Stimulated activated CD4-positive, alpha-beta T cell treated with anti-CD3 and anti-CD28 coated beads, TNF-alpha, amount 100 ng/mL, for 1 hour (primary cell): ENCODE results near the gene RNPS1.

ENCODE experiments used
- DNase-seq, 3 donors: peaks; one replicate each; pipeline ENCODE4 v3.0.0-alpha.2; 2020; ENCODE audit warnings: low read depth in 3 of 3, low spot score in 1 of 3

Gene RNPS1, protein sequence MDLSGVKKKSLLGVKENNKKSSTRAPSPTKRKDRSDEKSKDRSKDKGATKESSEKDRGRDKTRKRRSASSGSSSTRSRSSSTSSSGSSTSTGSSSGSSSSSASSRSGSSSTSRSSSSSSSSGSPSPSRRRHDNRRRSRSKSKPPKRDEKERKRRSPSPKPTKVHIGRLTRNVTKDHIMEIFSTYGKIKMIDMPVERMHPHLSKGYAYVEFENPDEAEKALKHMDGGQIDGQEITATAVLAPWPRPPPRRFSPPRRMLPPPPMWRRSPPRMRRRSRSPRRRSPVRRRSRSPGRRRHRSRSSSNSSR

DNA sequence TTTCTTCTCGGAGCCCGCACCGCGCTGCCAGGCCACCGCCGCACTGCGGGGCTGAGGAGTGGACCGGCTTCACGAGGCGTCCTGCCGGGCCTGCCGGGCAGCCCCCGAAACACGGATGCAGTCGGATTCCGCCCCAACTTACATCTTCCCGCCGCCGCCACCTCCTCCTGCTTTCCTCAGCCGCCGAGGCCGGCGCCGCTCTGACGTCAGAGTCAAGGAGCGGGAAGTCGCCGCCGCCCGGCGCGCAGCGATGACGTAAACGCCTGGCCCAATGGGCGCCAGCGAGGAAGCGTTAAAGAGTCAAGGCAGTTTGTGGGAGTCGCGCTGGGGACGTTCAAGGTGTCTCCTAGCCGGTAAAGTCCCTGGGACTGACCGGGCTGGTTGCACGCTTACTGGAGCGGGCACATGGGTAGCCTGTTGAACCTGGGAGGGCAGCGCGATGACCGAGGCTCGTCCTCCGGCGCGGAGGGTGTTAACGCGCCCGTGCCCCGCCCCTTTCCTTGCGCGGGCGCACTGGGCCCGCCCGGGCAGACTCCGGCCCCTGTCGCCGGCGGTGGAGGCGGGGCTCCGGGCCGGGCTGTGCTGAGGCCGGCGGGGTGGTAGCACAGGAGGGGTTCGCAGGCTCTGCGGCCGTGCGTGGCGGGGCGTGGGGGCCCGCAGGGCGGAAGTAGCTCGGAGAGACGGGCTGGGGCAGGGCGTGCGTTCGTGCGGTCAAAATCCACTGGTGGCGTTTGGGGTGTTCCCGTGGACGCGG, at the start of gene RNPS1:
TSS of gene RNPS1 (minus strand) at position 214 of the 754 bp plus-strand sequence. CDS start 3,483 bp downstream, outside the sequence.
- peak; percentile 84 to 93 (median 87) for DNase-seq

DNA sequence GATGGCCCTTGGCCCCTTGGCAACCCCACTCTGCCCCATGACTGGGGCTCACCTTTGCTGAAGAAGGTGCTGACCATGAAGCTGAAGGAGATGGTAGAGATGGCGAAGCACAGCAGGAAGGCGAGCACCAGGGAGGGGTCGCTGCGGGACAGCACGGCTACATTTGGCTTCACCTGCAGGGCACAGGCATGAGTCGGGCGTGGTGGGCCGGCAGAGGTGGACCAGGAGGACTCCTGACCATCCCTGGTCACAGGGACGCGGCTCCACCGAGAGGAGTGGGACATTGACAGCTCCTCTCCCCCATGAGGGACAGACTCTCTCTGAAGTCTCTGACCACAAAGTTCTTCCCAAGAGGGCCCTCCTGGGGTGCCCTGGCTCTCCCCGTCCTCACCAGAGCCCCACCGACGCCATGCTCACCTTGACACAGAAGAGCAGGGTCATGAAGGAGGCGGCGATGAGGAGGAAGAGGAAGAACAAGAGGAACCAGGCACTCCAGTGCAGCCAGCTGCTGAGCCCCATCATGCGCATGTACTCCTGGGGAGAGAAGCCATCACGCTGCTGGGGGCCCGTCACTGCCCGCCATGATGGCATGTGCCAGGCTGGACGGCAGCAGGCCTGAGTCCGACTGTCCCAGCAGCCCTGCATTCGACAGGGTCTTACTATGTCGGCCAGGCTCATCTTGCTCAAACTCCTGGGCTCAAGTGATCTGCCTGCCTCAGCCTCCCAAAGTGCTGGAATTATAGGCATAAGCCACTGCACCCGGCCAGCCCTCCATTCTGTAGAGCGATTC, 49.5 kb upstream of the RNPS1 start:
- no peak for DNase-seq

- no peak for DNase-seq
Measured at GRCh38 chr16:2308089-2308962, 40.4 kb upstream of the RNPS1 start.

GRCh38 chr16:2299915-2300192, 31.9 kb upstream of the RNPS1 start:
- no peak for DNase-seq

- no peak for DNase-seq
Measured at GRCh38 chr16:2299121-2299914, 31.4 kb upstream of the RNPS1 start.

DNA sequence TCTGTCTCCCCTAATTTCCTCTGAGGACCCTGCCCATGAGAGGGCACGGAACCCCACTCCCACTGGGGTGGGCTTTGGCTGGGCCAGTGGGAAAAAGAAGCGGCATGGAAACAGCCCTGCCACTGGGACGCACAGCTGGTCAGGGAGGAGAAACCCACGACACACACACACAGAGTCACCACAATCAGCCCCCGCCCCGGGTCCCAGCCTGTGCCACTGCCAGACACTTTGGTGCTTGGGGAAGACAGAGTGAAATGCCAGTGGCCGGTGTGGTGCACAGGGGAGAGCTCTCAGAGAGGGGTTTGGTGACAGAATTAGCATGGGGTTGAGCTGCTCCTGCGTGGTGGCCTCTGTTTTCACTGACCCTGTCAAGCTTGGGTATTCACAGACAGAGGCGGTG, 30.7 kb upstream of the RNPS1 start:
- DNase-seq = no peak

DNA sequence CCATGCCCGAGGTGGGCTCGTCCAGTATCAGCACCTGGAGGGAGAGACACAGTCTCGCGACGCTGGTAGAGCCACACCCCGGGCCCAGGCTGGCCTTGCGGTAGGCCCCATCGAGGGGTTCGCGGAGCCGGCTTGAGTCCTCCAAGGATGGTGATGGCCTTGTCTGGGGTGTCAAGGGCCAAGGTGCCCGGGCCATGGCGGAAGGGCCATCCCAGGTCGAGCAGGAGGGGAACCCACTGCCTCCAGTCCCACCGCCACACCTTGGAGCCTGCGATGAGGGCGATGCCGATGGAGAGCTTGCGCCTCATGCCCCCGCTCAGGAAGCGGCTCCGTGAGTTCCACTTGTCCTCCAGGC, 29.6 kb upstream of the RNPS1 start:
- DNase-seq = no peak

- no peak for DNase-seq
Measured at GRCh38 chr16:2296661-2297505, 29.0 kb upstream of the RNPS1 start.

- no peak for DNase-seq
Measured at GRCh38 chr16:2295056-2295798, 27.3 kb upstream of the RNPS1 start.

GRCh38 chr16:2292221-2292620, 24.3 kb upstream of the RNPS1 start:
- no peak for DNase-seq

GRCh38 chr16:2289282-2289681, 21.4 kb upstream of the RNPS1 start:
- DNase-seq = no peak

DNA sequence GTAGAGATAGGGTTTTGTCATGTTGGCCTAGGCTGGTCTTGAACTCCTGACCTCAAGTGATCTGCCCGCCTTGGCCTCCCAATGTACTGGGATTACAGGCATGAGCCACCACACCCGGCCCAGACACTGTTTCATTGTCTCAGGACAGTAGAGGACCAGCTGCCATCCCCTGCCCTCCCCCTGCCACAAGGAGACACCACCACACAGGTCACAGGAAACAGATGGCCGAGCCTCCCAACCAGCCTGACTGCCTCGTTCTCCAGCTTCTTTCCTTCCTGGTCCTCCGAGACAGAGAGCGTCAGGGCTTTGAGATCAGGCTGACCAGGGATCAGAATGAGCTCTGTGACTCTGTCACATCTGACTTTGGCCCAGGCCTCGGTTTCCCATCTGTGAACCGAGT, 20.8 kb upstream of the RNPS1 start:
- no peak for DNase-seq

- no peak for DNase-seq
Measured at GRCh38 chr16:2287916-2288547, 20.1 kb upstream of the RNPS1 start.

DNA sequence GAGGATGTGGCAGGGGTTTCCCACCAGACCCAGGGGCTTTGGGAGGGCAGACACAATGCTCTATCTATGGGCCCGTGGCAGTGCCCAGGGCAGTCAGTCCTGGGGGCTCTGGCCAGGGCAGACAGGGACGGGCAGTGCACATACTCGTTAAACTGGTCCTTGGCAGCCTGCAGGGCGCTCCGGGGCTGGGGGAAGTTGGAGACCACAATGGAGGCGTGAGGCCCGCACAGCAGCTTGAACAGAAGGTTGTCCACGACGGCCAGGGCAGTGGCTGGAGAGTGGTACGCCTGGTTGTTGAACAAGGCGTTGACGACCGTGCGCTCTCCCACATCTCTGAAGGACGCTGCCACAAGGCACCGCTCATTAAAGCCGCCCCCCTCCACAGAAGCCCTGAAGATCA, 18.6 kb upstream of the RNPS1 start:
- DNase-seq = no peak

DNA sequence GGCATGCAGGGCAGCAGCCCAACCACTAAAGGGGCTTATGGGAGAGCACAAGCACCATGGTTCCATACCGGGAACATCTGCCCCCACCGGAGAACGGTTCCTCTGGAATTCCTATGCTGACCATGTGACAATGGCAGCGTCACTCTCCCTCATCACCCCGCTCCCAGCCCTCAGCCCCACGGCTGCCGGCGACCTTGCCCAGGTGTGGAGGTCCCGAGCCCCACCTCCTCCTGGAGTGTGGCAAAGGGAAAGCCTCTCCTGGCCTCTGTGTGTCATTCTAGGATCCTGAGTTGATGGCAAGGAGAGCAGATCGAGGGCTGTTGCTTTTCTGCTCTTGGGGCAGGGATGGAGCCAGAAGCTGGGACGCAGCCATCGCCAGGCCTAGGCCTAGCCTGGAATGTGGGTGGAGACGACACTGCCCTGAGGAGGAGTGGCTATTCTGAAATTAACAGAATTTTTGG, 17.8 kb upstream of the RNPS1 start:
- no peak for DNase-seq

DNA sequence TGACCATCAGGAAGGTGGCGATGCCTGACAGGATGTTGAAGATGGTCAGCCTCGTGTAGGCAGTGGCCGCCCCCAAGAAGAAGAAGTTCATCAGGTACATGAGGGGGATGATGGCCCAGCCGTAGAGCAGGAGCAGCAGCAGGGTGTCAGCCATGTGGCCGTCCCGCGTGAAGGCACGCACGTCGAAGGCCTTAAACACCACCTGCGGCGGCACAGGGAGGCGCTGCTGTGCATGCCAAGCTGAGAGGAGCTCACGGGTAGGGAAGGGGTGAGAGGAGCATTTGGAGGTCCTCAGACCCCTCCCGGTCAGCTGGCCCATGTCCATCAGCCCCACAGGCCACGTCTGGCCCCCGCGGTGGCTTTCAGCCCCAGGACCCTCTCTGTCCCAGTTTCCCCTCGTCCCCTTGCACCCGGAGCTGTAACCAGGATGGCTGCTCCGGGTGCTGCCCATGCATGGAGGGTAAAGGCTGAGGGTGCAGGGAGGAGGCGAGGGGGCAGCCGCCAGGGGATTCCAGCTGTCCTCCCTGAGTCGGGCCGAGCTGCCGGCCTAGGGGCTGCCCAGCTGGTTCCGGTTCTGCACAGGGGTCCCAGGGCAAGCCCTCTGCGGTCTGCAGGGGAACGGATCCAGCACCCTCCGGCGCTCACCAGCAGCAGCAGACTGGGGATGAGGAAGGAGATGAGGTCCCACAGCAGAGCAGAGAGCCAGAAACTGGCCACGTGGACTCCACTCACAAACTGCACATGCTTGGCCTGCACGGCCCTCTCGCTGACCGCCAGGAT, 17.1 kb upstream of the RNPS1 start:
- no peak for DNase-seq

GRCh38 chr16:2284001-2284770, 16.3 kb upstream of the RNPS1 start:
- DNase-seq = no peak
